Germinal center (tissue), 1 donor: ENCODE measurements around the gene SLC6A7.
A peak's percentile ranks its signal among the peaks of the same experiment; 100 is the strongest.
"Not testable (repeated sequence)": the region's sequence is repeated elsewhere in the genome, so short reads cannot be mapped to it uniquely, and the experiment has no call there.

ENCODE experiments used
- DNase-seq: peaks from one replicate; pipeline ENCODE4 v3.0.0; 2012; ENCODE audit warnings: mixed read lengths, low spot score

SLC6A7 gene

DNA sequence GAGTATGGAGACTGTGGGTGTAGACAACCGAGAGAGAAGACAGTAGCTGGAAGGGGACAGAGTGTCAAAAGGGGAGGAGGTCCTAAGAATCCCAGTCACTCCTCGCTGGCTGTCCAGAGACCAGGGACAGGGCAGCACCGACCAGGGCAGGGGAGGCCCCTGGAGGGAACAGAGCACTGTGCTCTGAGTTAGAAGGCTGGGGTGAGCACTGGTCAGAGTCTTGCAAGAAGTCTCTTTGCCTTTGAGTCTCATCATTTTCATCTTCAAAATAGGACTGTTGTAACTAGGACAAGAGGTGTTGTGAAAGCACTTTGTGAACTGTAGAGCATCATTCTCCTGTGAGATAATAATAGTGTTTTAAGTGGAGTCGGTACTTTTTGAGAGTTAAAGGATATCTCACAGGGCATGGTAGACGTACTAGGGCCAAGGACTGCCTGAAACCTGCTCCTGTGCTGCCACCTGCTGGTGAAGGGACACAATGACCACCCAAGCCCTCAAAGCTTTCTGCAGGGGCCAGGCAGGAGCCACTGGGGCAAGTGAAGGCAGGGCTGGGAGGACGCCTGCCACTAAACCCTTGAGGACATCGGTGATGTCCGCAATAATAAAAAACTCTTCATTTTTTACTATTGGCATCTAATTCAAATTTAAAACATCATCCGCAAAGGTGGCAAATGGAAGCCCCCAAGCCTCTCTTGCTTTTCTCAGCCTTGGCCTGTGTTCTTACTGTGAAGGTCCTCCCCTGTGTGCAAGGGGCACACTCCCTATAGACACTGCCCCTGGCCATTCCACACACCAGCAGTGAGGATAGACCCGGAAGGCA lies 28.2 kb downstream of the SLC6A7 start:
- DNase-seq = peak; percentile 80

DNA sequence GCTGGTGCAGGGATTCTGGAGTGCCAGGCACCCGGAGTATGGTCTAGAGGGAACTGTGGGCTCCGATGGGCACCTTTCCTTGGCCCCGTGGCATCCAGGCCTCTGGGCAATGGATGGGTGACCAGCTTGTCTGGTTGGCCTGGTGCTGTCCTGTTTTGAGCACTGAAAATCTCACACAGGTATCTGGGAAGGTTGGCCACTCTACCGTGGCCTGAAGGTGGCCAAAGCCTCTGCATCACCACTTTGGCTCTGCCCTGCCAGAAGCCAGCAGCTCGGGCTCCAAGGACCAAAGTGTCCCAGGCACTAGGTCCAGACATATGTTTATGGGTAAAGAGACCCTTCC lies 28.8 kb downstream of the SLC6A7 start:
- DNase-seq = no peak

DNA sequence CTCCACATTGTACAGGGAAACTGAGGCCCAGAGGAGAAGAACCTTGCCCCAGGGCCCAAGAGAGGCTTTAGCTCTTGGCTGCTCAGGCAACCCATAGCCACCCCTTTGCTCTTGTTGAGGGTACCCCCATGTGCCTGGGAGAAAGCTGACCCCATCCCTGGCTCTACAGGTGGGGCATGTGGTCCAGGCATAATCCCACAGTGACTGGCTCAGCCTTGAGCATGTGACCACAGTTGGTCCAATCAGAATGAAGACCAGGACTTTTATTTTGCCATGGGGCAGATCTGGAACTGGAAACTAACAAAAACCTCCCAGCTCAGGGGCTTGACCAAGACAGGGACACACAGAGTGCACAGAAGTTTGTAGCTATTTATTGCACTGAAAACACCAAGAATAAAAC lies 29.3 kb downstream of the SLC6A7 start:
- DNase-seq = no peak

DNA sequence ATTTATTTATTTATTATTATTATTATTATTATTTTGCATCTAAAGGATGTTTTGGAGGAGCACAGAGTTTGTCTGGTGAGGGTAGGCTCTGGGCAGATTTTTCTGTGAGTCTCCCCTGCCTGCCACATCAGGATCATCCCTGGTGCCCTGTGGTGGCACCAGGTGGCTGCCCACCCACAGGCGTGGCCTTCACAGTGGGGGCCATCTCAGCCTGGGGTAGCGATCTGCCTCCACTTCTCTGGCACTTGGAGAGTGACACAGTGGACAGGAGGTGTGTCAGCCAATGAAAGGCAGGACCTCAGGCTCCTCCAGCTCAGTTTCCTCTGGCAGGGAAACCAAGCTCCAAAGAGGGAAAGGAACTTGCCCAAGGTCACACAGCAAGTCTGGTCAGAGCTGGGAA lies 30.0 kb downstream of the SLC6A7 start:
- no peak for DNase-seq

DNA sequence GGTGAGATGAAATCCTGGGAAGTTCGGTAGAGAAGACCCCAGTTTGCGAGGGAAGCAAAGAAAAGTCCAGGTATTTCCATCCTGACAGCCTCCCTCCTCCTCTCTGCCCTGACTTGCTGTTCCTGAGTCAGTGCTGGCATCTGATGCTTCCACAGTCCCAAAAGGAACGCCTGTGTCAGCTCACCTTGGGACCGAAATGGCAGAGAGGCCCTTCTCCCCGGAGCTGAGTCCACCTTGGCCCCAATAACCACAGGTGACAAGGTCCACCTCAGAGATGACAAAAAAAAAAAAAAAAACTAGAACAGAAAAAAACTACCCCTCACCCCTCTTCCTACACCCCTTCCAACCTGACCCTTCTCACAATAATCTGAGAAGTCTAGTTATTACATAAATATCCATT lies 31.6 kb downstream of the SLC6A7 start:
- no peak for DNase-seq

DNA sequence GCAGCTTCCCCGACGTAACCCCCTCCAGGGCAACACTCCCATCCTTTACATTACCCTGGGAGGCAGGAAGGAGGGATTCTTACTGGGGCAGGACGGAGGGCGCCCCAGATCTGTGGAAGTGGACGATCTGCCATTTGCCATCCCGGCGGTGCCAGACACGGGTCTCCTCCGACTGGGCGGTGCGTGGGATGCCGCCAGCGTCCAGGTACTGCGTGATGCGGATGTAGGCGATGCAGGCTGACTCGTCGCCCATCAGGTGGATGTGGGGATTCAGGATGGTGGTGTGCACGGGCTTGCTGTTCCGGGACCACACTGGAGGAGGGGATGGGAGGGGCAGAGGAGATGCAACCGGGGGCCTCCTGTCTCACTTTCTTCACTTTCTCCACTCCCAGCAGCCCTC lies 33.0 kb downstream of the SLC6A7 start:
- DNase-seq = no peak

DNA sequence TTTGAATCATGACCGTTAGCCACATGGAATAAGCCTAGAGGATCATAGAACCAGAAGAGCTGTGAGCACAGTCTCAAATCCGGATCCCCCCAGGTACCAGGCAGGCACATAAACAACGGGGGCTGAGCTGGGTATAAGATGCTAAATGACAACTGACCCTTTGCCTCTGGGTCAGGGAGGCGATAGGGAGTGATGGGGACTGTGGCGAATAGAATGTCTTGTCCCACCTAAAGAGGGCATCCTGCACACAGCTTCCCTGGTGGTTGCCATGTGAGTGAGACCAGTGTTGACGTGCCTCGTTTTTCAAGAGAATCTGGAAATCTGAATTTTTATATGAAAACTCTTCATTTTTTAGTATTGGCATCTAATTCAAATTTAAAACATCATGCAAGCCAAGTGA lies 33.6 kb downstream of the SLC6A7 start:
- DNase-seq = no peak

DNA sequence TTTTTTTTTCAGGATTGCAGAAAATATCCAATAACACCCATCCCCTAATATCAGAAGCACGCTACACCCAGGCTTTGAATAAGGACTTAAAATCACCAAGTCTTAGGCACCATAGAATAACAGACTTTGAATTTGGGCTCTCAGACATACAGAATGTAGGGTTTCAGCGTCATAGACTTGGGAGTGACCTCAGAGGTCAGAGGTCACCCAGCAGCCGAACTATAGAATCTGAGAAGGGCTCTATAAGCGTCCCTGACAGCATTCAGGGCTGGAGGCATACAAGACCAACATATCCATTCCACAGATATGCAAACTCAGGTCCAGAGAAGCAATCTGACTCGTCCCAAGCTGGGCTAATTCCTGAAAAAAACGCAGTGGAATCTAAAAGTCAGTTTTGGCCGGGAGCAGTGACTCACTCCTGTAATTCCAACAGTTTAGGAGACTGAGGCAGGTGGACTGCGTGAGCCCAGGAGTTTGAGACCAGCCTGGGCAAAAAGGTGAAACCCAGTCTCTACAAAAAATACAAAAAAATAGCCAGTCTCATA lies 34.7 kb downstream of the SLC6A7 start:
- no peak for DNase-seq

DNA sequence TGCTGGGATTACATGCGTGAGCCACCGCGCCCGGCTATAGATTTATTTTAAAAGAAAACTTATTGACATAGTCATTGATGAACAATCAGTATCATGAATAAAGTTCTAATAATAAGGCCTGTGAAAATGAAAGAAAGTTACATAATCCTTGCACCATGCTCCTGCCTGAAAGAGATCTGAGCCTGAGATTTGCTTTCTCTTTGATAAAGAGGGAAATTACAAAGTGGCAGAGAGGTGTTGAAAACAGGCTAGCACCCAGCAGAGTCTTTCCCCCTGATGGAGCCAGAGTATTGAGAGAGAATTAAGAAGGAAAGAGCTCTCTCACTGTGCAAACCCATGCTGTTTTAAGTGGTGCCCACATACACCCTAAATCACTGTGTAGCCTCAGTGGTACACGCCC lies 37.2 kb downstream of the SLC6A7 start:
- DNase-seq = no peak

DNA sequence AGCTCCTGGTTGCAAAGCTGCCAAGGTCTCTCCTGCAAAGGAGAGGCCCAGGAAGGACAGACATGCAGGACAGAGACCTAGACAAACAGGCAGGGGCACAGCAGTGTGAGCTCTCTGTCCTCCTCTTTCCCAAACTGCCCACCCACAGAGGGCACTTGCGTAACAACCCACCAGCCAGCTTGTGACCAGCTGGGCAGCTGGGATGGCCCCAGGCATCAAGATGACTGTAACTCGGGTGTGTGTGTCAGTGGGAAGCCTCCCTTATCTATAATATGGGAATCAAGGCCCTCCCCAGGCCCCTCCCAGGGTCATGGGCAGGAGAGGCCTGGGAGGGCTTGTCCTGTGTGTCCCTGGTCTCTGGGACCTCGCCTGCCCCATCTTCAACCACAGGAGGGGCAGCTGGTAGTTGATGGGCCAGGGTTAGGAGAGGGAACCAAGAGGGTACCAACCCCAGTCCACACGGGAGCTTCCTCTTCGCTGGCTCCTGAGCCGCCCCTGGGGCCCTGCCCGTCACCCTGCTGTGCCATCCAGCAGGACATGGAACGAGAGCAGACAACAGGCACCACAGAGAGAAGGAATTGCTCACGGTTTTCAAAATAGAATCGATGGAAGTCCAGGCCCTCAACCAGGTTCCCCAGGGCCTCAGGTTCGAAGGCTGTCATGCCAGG lies 37.9 kb downstream of the SLC6A7 start:
- no peak for DNase-seq

DNA sequence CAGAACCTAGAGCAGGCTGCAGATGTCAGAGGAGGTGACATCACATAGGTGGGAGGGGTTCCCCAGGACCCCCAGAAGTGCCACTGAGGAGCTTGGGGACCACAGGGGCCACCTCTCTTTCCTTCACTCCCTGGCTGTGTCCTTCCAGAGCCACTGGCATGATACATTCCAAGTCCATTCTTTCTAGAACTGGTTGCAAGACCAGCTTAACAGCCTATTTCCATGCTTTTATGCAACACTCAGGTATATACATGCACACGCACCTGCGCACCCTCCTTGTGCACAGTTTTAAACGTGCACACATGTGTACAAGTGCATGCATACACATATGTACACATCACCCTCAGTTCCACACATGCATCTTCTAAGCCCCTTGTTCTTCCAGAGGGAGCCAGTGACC lies 39.7 kb downstream of the SLC6A7 start:
- DNase-seq = no peak

DNA sequence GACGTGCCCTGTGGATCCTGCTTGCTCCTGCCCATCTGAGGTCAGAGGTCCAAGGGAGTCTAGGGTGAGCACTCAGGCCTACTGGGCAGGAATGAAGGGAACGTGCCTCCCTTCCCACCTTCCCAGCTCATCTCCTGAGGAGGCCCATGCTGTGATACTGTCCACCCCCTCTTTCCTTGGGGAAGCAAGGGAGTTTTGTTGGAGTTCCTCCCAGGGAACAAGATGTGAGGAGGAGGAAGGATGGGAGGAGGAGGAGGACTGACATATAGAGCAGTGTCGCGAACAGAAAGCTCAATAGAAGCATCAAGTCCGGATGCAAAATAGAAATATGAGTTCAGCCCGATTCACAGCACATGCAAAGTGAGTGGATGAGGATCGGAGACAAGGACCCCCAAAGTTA lies 41.0 kb downstream of the SLC6A7 start:
- no peak for DNase-seq

DNA sequence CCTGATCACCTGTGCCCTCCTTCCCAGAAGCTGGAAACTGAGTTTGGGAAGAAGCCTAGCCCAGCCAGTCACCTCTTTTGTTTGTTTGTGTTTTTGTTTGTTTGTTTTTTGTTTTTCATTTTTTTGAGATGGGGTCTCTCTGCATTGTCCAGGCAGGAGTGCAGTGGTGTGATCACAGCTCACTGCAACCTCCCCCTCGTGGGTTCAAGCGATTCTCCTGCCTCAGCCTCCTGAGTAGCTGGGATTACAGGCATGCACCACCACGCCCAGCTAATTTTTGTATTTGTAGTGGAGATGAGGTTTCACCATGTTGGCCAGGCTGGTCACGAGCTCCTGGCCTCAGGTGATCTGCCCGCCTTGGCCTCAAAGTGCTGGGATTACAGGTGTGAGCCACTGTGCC lies 43.8 kb downstream of the SLC6A7 start:
- DNase-seq = not testable (repeated sequence)

DNA sequence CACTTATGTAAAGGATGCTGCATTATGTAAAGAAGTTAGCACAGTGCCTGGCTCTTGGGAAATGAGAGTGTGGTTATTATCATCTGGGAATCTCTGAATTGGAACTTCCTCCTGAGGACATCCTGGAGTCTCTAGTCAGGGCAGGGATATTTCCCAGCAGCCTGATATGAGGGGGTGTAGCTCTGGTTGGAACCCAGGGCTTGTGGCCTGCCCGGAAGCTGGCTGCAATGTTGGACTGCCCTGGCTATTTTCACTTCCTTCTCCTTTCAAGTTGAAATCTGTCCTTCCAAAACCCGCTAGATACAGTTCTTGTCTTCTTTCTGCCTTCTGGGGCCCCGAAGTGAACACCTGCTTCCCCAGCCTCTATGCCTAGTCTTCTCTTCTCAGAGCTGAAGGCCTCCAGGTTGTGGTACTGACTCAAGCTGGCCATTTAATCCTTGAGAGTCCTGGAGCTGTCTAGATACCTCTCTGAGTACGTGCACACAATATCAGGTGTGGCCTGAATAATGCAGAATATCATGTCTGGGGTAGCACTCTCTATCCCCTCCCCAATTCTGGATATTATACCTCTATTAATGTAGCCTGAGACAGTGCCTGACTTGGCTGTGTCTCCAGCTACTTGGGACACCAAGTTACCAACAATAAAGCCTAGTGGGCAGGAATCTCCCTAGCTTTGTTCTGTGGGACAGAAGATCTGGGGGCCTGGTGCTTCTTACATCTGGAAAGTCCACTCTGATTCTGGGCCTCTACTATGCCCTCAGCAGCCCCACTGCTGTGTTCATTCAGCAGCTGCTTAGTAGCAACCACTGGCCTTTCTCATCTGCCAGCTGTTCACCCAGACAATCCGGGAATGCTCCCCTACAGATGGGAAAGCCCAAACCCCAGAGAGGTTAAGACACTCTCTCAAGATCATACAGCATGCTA lies 45.0 kb downstream of the SLC6A7 start:
- DNase-seq = no peak

DNA sequence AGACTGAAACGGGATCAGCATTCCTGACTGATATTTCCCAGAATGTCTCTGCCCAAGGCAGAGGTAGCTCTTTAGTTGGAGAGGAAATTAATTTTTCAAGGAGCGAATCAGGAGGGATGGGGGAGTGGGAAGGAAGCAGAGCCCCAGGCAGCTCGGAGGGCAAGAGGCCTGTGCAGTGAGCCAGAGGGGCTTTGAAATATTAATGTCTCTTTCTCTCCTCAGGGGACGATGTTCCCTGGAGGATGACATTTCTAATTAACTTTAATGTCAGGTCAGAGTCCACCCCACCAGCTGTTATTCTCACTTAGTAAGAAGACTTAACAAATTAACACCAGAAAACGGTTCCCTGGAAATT lies 45.6 kb downstream of the SLC6A7 start:
- DNase-seq = no peak

DNA sequence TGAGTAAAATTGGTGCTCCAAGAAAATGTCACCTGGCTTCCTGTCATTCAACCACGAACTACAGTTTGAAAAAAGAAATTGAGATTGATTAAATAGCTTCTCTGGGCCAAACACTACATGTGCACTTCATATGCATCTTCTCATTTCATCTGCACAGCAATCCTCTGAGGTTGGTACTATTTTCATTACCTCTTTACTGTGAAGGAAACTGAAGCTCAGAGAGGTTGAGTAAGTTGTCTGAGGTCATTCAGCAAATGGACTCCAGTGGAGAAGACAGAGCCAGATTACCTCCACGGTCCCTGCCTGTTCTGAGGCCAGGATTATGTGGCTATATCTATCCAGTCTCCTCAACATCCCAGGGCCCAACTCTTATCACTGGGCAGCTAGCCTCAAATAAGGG lies 46.5 kb downstream of the SLC6A7 start:
- no peak for DNase-seq

DNA sequence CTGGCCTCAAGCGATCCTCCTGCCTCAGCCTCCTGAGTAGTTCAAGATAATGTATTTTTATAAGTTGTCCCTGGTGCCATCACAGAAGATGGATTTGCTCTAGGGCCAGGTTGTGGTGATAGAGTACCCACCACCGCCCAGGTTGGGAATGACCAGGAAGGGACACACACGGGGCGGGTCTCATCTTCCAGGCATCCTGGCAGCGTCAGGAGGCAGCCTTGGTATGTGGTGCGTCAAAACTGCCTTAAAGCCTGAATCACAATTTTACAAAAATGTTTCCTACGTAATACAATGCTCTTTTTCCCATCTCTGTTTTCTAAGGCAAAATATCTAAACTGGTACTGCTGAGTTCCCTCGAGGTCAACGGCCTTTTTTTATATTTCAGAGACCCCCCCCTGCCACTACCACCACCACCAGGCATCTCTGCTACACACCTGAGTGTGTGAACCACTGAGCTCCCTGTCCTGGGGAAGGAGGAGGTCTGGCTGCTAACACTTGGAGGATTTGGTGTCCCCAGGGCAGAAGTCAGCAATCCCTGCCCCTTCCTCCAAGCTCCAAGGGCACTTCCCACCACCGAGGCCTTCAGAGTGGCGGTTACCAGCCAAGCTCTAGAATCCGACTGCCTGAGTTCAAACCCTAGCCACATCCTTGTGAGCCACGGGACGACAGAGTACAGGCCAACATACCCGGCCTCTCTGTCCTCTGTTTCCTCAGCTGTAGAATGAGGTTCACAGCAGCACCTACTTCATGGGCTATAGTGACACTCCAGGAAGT lies 47.3 kb downstream of the SLC6A7 start:
- no peak for DNase-seq

DNA sequence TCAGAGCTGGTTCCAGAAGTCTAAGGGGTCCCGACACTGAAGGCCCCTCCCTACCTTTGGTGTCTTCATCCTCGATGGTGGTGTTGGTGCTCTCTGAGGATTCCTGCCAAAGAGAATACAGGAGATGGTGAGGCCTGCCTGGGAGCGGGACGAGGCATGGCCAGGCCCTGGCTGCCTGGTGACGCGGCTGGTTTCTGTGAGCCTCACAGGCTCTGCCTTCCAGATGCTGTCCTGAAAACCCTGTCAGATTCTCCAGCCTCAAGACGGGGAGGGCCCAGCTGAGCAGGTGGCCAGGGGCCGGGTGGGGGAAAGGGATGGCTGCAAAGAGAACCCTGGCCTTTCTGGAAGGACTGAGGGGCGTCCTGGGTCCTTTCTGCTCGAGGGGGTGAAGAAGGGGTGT lies 48.8 kb downstream of the SLC6A7 start:
- DNase-seq = no peak

DNA sequence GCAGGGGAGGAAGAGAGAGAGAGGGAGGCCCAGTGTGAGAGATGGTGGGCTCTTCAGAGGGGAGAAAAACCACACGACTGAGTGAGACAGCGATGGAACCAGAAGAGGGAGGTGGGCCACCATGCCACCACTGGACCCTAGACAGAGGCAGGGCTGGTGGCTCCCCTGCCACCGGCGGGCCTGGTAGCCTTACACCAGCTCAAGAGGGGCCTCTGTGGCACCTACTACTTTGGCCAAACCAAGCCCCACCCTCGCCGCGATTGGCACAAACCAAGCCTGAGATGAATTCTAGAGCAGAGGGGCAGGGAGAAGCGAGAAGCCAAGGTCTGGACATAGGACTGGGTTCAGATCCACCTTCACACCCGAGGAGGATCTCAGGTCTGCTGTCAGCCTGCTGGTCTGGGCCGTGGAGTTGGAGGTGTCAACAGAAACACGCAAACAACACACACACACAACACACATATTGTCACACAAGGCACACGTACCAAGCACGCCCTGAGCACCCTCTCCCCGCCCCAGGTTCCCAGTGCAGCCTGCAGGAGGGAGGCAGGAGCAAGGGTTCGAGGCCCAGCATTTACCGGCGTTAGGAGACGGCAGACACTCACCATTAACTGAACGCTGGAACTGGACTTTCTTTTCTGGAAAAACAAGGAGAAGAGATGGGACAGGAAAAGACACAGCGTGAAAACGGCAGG lies 49.4 kb downstream of the SLC6A7 start:
- DNase-seq = no peak

DNA sequence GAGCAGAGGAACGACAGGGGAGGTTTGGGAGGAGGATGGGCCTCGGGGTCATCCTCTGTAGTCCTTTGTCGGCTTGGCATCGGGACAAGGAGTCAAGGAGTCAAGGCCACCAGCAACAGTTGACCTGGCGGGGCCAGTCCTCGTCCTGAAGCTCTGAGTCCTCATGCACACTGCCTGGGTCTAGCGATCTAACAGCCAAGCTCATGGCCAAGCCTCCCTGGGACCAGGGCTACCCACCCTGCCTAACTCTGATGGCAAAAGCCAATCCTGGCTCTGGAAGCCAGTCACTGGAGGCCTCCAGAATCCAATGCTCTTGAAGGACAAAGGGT lies 49.9 kb downstream of the SLC6A7 start:
- DNase-seq = no peak
